A549 (cell line): ENCODE measurements around the gene DCAF8. TPM values are rescaled to one million over a fixed set of nuclear protein-coding genes. Genes with fewer than 3 reads are reported as not detected.

ENCODE experiments used
- ATAC-seq, 2 experiments: fragments of 200-7000 bp in 1 of 2; fragments of >200 bp in 1 of 2; cut with Nextera tagmentation in 1 of 2; cut with Tn5 transposase in 1 of 2; 3 replicates each; pipeline versions ENCODE4 v1.8.0 to v1.9.1; 2018 to 2020; ENCODE audit warnings: mild to moderate bottlenecking in 1 of 2, moderate library complexity in 1 of 2
- CTCF ChIA-PET: fragments of 300-600 bp; sonication (Branson Sonifier 250); formaldehyde crosslinking; extraction: SDS; loops from one replicate; lab custom pipeline; 2021; ENCODE audit warnings: antibody characterized with exemption, inconsistent platforms; lab: Yijun Ruan, JAX
- POLR2A ChIA-PET: fragments of 350-600 bp; formaldehyde crosslinking; extraction: SDS; loops from one replicate; lab custom pipeline; 2021; ENCODE audit warnings: antibody characterized with exemption, inconsistent platforms; lab: Yijun Ruan, JAX
- DNase-seq, 2 experiments: peaks; one replicate each; pipeline versions ENCODE4 v3.0.0 to v3.0.0-alpha.2; 2011 to 2016; ENCODE audit warnings: low read depth in 1 of 2, low spot score in 1 of 2
- FAIRE-seq: peaks from 2 replicates; lab custom pipeline; 2011; peaks lifted over from hg19 to GRCh38; lab: Jason Lieb, UNC
- H3K27ac ChIP-seq, 2 experiments: fragments of >200 bp; sonication (Bioruptor Twin); formaldehyde crosslinking; 3 replicates each; pipeline ENCODE4 v1.5.1; 2016 to 2017
- H3K4me1 ChIP-seq: fragments of >200 bp; sonication (Bioruptor Twin); formaldehyde crosslinking; 3 replicates; pipeline ENCODE4 v1.6.1; 2016
- H3K4me2 ChIP-seq: fragments of >200 bp; sonication (Bioruptor Twin); formaldehyde crosslinking; 3 replicates; pipeline ENCODE4 v1.6.1; 2016
- H3K4me3 ChIP-seq: fragments of >200 bp; sonication (Bioruptor Twin); formaldehyde crosslinking; 3 replicates; pipeline ENCODE4 v1.5.1; 2016
- H3K9me3 ChIP-seq: fragments of >200 bp; sonication (Bioruptor Twin); formaldehyde crosslinking; 3 replicates; pipeline ENCODE4 v1.6.1; 2016
- CBX8 ChIP-seq: fragments of 200-600 bp; sonication (generic); IDR thresholded peaks from 2 replicates; pipeline ENCODE4 v1.6.1; 2016
- CEBPB ChIP-seq, 2 experiments: fragments of >200 bp in 1 of 2; sonication (Bioruptor Twin) in 1 of 2; formaldehyde crosslinking in 1 of 2; IDR thresholded peaks; 2 replicates each; pipeline ENCODE4 v1.6.1; 2012 to 2016
- EP300 ChIP-seq, 2 experiments: fragments of >200 bp; sonication (Bioruptor Twin); formaldehyde crosslinking; IDR thresholded peaks; 2 replicates in 1 of 2; 3 replicates in 1 of 2; pipeline ENCODE4 v1.6.1; 2016 to 2017
- ESRRA ChIP-seq: fragments of 150-350 bp; IDR thresholded peaks from 2 replicates; pipeline ENCODE4 v1.6.1; 2014; ENCODE audit warnings: mild to moderate bottlenecking, low read length, borderline replicate concordance
- HOXB13 ChIP-seq: fragments of 250-450 bp; sonication (Bioruptor Pico); IDR thresholded peaks from 2 replicates; pipeline ENCODE4 v1.5.0; 2020; ENCODE audit warnings: low read depth, mild to moderate bottlenecking, moderate library complexity
- JUNB ChIP-seq: fragments of >200 bp; sonication (Bioruptor Twin); formaldehyde crosslinking; IDR thresholded peaks from 2 replicates; pipeline ENCODE4 v1.6.1; 2016
- KDM1A ChIP-seq: fragments of 200-600 bp; sonication (generic); IDR thresholded peaks from 2 replicates; pipeline ENCODE4 v1.6.1; 2016; ENCODE audit warnings: low read depth, mild to moderate bottlenecking
- MAFK ChIP-seq: fragments of 450-650 bp; IDR thresholded peaks from 2 replicates; pipeline ENCODE4 v1.6.1; 2014; ENCODE audit not compliant: partially characterized antibody
- NPAS2 ChIP-seq: fragments of 250-450 bp; sonication (Bioruptor Pico); IDR thresholded peaks from 2 replicates; pipeline ENCODE4 v1.8.0; 2022; ENCODE audit warnings: mild to moderate bottlenecking, moderate library complexity, borderline replicate concordance
- RFX5 ChIP-seq: fragments of 450-650 bp; IDR thresholded peaks from 2 replicates; pipeline ENCODE4 v1.7.1; 2014; ENCODE audit warnings: antibody characterized with exemption, mild to moderate bottlenecking, moderate library complexity
- TFCP2L1 ChIP-seq: fragments of 250-450 bp; sonication (Bioruptor Pico); IDR thresholded peaks from 2 replicates; pipeline ENCODE4 v1.5.0; 2021; ENCODE audit warnings: mild to moderate bottlenecking
- ZFP36 ChIP-seq: fragments of 450-650 bp; IDR thresholded peaks from 2 replicates; pipeline ENCODE4 v1.6.1; 2014; ENCODE audit warnings: borderline replicate concordance; ENCODE audit not compliant: partially characterized antibody
- ZSCAN20 ChIP-seq: fragments of 250-450 bp; sonication (Bioruptor Pico); IDR thresholded peaks from 2 replicates; pipeline ENCODE4 v1.8.0; 2022; ENCODE audit warnings: mild to moderate bottlenecking, moderate library complexity
- WGBS: methylation state at CpG from one replicate; pipeline ENCODE4 v1.1.6; 2017; ENCODE audit errors: missing lambda C conversion rate; 5-methylcytosine and 5-hydroxymethylcytosine counted together
- polyA plus RNA-seq, 4 experiments: library from polyadenylated mRNA; depleted of rRNA in 3 of 4; stranded (reverse); fragments of >200 nt; fragmentation: RNase III in 1 of 4; extraction: RNeasy Plus Mini Kit Qiagen cat#74134 plus additional on column Dnase treatment in 1 of 4; gene quantifications; 2 replicates in 3 of 4; 3 replicates in 1 of 4; pipeline ENCODE4 v1.2.3, GENCODE V29; 2011 to 2017
- TF ChIP-seq, protein P1 (sequence below): fragments of 250-450 bp; sonication (Bioruptor Pico); IDR thresholded peaks from 2 replicates; pipeline ENCODE4 v1.5.0; 2021; ENCODE audit warnings: mild to moderate bottlenecking, moderate library complexity, borderline replicate concordance
- TF ChIP-seq, protein P2 (sequence below): fragments of 250-450 bp; sonication (Bioruptor Pico); IDR thresholded peaks from 2 replicates; pipeline ENCODE4 v1.5.0; 2020; ENCODE audit warnings: low read depth, mild to moderate bottlenecking, moderate library complexity
- TF ChIP-seq, protein P3 (sequence below): fragments of >200 bp; sonication (Bioruptor Twin); formaldehyde crosslinking; IDR thresholded peaks from 3 replicates; pipeline ENCODE4 v1.5.1; 2016
- TF ChIP-seq, protein P4 (sequence below): fragments of >200 bp; sonication (Bioruptor Twin); formaldehyde crosslinking; IDR thresholded peaks from 2 replicates; pipeline ENCODE4 v1.6.1; 2016
- TF ChIP-seq, protein P5 (sequence below): fragments of 200-600 bp; sonication (generic); IDR thresholded peaks from 2 replicates; pipeline ENCODE4 v1.6.1; 2016; ENCODE audit warnings: antibody characterized with exemption, mild to moderate bottlenecking, moderate library complexity

Gene DCAF8
- polyA plus RNA-seq, 2 of the 4 experiments (the other 2 are of a cell fraction): 69.8 to 113 TPM

DNA sequence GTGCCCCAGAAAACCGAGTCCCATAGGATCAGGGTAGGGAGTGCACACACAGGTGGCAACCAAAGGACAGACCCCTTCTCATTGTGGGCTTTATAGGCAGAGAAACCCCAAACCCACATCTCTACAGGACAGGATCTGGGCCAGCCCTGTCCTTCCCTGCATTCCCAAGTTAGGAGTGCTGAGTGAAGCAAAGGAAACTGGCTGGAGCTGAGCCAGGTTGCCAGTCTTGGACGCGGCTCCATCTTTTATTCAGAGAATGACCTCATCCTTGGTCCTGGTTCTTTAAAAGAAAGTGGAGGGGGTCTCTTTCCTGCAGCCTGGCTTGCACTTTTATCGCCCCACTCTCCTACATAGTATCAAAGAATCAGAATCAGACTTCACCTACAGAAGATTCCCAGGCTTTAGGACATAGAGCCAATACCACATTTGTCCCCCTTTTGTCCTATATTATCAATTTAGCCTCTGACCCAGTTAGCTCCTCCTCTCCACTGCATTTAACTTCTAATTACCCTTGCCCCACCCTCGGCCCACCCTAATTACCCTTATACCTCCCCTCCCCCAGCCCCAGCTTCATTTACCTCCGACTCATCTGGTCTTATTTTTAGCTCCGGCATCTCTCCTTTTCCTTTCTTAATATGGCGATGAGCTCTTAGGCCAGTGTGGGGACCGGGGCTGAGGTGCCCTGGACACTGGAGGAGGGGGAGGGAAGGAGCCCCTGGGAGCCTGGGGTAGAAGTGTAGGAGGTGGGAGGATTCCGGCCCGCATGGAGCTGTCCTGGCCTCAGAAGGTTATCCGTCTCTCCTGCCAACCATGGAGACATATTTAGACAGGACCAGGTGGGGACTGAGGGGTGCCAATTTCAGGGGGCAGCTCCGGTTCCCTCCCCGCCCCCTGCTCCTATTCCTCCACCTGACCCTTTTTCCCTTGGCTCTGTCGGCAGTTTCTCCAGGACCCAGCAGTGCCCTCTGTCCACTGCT is 72.4 kb downstream of the DCAF8 start, which contains the start of gene CASQ1:
CASQ1 (plus strand) TSS at position 927 of the 977 bp plus-strand sequence. CDS start 177 bp downstream, outside the sequence.
- TF ChIP-seq RFX5 (no peak), NPAS2 (CRISPR knock-in tag) (no peak), TFCP2L1 (no peak), MAFK (no peak), ZSCAN20 (CRISPR knock-in tag) (no peak), KDM1A (no peak), JUNB (no peak), HOXB13 (no peak), CEBPB (IDR thresholded peaks at IDR 0.05) (no peak), CBX8 (no peak), ESRRA (no peak), EP300 (IDR thresholded peaks at IDR 0.05) (no peak), ZFP36 (no peak)
- TF ChIP-seq, protein P1, sequence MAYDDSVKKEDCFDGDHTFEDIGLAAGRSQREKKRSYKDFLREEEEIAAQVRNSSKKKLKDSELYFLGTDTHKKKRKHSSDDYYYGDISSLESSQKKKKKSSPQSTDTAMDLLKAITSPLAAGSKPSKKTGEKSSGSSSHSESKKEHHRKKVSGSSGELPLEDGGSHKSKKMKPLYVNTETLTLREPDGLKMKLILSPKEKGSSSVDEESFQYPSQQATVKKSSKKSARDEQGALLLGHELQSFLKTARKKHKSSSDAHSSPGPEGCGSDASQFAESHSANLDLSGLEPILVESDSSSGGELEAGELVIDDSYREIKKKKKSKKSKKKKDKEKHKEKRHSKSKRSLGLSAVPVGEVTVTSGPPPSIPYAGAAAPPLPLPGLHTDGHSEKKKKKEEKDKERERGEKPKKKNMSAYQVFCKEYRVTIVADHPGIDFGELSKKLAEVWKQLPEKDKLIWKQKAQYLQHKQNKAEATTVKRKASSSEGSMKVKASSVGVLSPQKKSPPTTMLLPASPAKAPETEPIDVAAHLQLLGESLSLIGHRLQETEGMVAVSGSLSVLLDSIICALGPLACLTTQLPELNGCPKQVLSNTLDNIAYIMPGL (CRISPR knock-in tag): no peak
- TF ChIP-seq, protein P2, sequence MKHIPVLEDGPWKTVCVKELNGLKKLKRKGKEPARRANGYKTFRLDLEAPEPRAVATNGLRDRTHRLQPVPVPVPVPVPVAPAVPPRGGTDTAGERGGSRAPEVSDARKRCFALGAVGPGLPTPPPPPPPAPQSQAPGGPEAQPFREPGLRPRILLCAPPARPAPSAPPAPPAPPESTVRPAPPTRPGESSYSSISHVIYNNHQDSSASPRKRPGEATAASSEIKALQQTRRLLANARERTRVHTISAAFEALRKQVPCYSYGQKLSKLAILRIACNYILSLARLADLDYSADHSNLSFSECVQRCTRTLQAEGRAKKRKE (CRISPR knock-in tag): no peak
- TF ChIP-seq, protein P3, sequence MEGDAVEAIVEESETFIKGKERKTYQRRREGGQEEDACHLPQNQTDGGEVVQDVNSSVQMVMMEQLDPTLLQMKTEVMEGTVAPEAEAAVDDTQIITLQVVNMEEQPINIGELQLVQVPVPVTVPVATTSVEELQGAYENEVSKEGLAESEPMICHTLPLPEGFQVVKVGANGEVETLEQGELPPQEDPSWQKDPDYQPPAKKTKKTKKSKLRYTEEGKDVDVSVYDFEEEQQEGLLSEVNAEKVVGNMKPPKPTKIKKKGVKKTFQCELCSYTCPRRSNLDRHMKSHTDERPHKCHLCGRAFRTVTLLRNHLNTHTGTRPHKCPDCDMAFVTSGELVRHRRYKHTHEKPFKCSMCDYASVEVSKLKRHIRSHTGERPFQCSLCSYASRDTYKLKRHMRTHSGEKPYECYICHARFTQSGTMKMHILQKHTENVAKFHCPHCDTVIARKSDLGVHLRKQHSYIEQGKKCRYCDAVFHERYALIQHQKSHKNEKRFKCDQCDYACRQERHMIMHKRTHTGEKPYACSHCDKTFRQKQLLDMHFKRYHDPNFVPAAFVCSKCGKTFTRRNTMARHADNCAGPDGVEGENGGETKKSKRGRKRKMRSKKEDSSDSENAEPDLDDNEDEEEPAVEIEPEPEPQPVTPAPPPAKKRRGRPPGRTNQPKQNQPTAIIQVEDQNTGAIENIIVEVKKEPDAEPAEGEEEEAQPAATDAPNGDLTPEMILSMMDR: no peak
- TF ChIP-seq, protein P4, sequence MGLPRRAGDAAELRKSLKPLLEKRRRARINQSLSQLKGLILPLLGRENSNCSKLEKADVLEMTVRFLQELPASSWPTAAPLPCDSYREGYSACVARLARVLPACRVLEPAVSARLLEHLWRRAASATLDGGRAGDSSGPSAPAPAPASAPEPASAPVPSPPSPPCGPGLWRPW: no peak
- TF ChIP-seq, protein P5, sequence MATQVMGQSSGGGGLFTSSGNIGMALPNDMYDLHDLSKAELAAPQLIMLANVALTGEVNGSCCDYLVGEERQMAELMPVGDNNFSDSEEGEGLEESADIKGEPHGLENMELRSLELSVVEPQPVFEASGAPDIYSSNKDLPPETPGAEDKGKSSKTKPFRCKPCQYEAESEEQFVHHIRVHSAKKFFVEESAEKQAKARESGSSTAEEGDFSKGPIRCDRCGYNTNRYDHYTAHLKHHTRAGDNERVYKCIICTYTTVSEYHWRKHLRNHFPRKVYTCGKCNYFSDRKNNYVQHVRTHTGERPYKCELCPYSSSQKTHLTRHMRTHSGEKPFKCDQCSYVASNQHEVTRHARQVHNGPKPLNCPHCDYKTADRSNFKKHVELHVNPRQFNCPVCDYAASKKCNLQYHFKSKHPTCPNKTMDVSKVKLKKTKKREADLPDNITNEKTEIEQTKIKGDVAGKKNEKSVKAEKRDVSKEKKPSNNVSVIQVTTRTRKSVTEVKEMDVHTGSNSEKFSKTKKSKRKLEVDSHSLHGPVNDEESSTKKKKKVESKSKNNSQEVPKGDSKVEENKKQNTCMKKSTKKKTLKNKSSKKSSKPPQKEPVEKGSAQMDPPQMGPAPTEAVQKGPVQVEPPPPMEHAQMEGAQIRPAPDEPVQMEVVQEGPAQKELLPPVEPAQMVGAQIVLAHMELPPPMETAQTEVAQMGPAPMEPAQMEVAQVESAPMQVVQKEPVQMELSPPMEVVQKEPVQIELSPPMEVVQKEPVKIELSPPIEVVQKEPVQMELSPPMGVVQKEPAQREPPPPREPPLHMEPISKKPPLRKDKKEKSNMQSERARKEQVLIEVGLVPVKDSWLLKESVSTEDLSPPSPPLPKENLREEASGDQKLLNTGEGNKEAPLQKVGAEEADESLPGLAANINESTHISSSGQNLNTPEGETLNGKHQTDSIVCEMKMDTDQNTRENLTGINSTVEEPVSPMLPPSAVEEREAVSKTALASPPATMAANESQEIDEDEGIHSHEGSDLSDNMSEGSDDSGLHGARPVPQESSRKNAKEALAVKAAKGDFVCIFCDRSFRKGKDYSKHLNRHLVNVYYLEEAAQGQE: no peak
- WGBS: 64% methylated on average over 15 of the region's 15 CpGs
- FAIRE-seq (no peak), ATAC-seq (no peak), DNase-seq (no peak)
- POLR2A ChIA-PET: interaction anchor here (0.6 to 1.1 kb wide), 2 partner anchors 36 to 89 kb away, joined by 3 to 4 read pairs; no protein-coding TSS in a partner anchor
- CTCF ChIA-PET: interaction anchor here (0.6 to 6.7 kb wide), 18 partner anchors 9 to 189 kb away, joined by 3 to 108 read pairs (median 16); partner anchors contain the start of gene PEA15
- no peak within 1 kb of the TSS for H3K4me2 ChIP-seq
- no peaks in the 10 kb centered on the region for H3K9me3 ChIP-seq
- peaks cover 18% of the 10 kb centered on the region for H3K4me1 ChIP-seq
- no peak within 1 kb of the TSS for H3K27ac ChIP-seq
- H3K4me3 ChIP-seq: no peak within 1 kb of the TSS
